Measurements from ENCODE around the gene FETUB. TPM values are rescaled to one million over a fixed set of nuclear protein-coding genes. Genes with fewer than 3 reads are reported as not detected.

Gene FETUB
- total and polyA plus RNA-seq, 2 of the 8 experiments (the other 6 are each of a cell fraction or from before 2014, with no cell fraction given): 0.15 TPM; not detected in 1

DNA sequence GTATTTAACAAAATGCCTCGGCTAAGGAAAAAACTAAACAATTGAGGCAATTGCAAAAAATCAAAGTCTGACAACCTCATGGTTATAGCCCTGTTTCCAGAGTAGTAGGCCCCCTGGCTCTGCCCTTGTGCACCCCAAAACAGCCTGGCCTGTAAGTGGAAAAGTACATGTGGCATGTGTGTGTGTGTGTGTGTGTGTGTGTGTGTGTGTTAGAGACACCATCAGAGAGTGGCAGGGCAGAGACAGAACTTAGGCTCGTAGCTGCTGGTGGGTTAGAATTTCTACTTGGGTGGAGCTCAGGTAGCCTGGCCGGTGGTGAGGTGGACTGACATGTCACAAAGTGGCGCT, 41.4 kb upstream of the FETUB start:
- CTCF ChIA-PET (ENCODE audit: partially characterized antibody): interaction anchor here (0.9 to 23.7 kb wide), 2 partner anchors 9 to 15 kb away, joined by 4 to 333 read pairs; partner anchors contain the start of gene AHSG
- Histone ChIP-seq H2AFZ (ENCODE audit: low read length) (no peak overlapping the region), H3K18ac (ENCODE audit: extremely low read depth, low read length) (no peak overlapping the region), H2BK5ac (ENCODE audit: low read depth, low read length) (no peak overlapping the region; the same call in 1 of the 2 replicates), H3K36me3 (ENCODE audit: control insufficient read depth in 2 of 4, insufficient read depth in 4 of 4, low read length in 3 of 4) (no peaks in the 10 kb centered on the region), H3K9ac (replicated peaks in 1 of 4; ENCODE audit: extremely low read depth in 1 of 4, low read depth in 3 of 4, low read length in 3 of 4) (no peak overlapping the region), H3K4me2 (ENCODE audit: insufficient read depth in 1 of 2, low read depth in 2 of 2, low read length in 2 of 2) (no peak overlapping the region), H2BK20ac (ENCODE audit: low read length) (no peak overlapping the region), H3K4ac (replicated peaks; ENCODE audit: insufficient read length, low read depth, low read length) (no peak overlapping the region), H3K27me3 (replicated peaks in 1 of 4; ENCODE audit: control insufficient read depth in 3 of 4, extremely low read depth in 1 of 4, insufficient read depth in 3 of 4, low read length in 3 of 4) (no peaks in the 10 kb centered on the region; a peak in 1 of 7 replicates), H3K23ac (ENCODE audit: insufficient read length) (no peak overlapping the region), H3K4me3 (ENCODE audit: extremely low read depth in 1 of 4, insufficient read depth in 2 of 4, low read depth in 3 of 4, low read length in 4 of 4) (no peak overlapping the region), H2BK120ac (replicated peaks; ENCODE audit: low read depth, low read length) (no peak overlapping the region), H3K23me2 (ENCODE audit: low read depth, low read length) (no peaks in the 10 kb centered on the region), H3K4me1 (replicated peaks in 1 of 4; ENCODE audit: control insufficient read depth in 3 of 4, insufficient read depth in 4 of 4, low read length in 3 of 4) (no peaks in the 10 kb centered on the region), H3K79me1 (ENCODE audit: low read depth, low read length) (no peaks in the 10 kb centered on the region), H2BK12ac (ENCODE audit: low read depth, low read length) (no peak overlapping the region), H4K5ac (ENCODE audit: insufficient read length, low read depth, low read length) (no peak overlapping the region), H4K20me1 (replicated peaks in 1 of 2; ENCODE audit: control insufficient read depth in 1 of 2, insufficient read depth in 2 of 2, low read length in 2 of 2) (no peaks in the 10 kb centered on the region), H4K91ac (replicated peaks; ENCODE audit: insufficient read length, low read length) (no peak overlapping the region), H3K14ac (ENCODE audit: insufficient read length) (no peak overlapping the region), H2AK5ac (ENCODE audit: low read depth, low read length) (no peak overlapping the region), H2BK15ac (ENCODE audit: low read length) (no peak overlapping the region), H3K56ac (replicated peaks; ENCODE audit: insufficient read length, low read depth, low read length) (peak overlapping the region; percentile 39), H4K8ac (ENCODE audit: extremely low read depth, insufficient read depth, low read length) (no peak overlapping the region), H3K79me2 (ENCODE audit: control insufficient read depth in 1 of 2, insufficient read depth in 2 of 2, low read length in 2 of 2) (no peaks in the 10 kb centered on the region), H3K27ac (ENCODE audit: low read depth, low read length) (no peak overlapping the region), H3K9me3 (ENCODE audit: insufficient read depth in 2 of 2, low read depth in 1 of 2, low read length in 1 of 2) (no peaks in the 10 kb centered on the region)
- POLR2A ChIA-PET (ENCODE audit: partially characterized antibody): interaction anchor here (1.0 to 10.2 kb wide), 2 partner anchors 16 to 185 kb away, joined by 3 to 85 read pairs; partner anchors contain the start of gene EIF4A2
- DNase-seq (ENCODE audit: low read depth in 1 of 2, low spot score in 2 of 2) (no peak), FAIRE-seq (no peak)
- 84% methylated on average over 4 of the region's 4 CpGs; no CpG with 5 or more reads in 1 of the 2 experiments for WGBS, 2 experiments (ENCODE audit: extremely low coverage in 1 of 2, insufficient coverage in 1 of 2, insufficient read length in 1 of 2, insufficient replicate concordance in 2 of 2, low coverage in 1 of 2, low lambda C conversion rate in 2 of 2, missing lambda C conversion rate in 1 of 2)
- TF ChIP-seq HDAC6 (IDR thresholded peaks at IDR 0.05; ENCODE audit: low read depth, low read length) (no peak), SIX5 (IDR thresholded peaks at IDR 0.05; ENCODE audit: low read depth, low read length) (no peak), KDM4A (IDR thresholded peaks at IDR 0.05; ENCODE audit: low read depth, low read length, severe bottlenecking) (no peak), CBX5 (IDR thresholded peaks at IDR 0.05; ENCODE audit: low read depth, low read length) (no peak), EGR1 (IDR thresholded peaks at IDR 0.05; ENCODE audit: borderline replicate concordance, low read depth, low read length) (no peak), ZNF274 (IDR thresholded peaks at IDR 0.05; ENCODE audit: borderline replicate concordance, extremely low read depth, low read length) (no peak)
- TF ChIP-seq, protein P1, sequence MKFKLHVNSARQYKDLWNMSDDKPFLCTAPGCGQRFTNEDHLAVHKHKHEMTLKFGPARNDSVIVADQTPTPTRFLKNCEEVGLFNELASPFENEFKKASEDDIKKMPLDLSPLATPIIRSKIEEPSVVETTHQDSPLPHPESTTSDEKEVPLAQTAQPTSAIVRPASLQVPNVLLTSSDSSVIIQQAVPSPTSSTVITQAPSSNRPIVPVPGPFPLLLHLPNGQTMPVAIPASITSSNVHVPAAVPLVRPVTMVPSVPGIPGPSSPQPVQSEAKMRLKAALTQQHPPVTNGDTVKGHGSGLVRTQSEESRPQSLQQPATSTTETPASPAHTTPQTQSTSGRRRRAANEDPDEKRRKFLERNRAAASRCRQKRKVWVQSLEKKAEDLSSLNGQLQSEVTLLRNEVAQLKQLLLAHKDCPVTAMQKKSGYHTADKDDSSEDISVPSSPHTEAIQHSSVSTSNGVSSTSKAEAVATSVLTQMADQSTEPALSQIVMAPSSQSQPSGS (IDR thresholded peaks at IDR 0.05; ENCODE audit: low read length): no peak
- TF ChIP-seq, protein P2, sequence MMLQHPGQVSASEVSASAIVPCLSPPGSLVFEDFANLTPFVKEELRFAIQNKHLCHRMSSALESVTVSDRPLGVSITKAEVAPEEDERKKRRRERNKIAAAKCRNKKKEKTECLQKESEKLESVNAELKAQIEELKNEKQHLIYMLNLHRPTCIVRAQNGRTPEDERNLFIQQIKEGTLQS (IDR thresholded peaks at IDR 0.05; ENCODE audit: insufficient read depth, low read depth, low read length): no peak
- TF ChIP-seq, protein P3, sequence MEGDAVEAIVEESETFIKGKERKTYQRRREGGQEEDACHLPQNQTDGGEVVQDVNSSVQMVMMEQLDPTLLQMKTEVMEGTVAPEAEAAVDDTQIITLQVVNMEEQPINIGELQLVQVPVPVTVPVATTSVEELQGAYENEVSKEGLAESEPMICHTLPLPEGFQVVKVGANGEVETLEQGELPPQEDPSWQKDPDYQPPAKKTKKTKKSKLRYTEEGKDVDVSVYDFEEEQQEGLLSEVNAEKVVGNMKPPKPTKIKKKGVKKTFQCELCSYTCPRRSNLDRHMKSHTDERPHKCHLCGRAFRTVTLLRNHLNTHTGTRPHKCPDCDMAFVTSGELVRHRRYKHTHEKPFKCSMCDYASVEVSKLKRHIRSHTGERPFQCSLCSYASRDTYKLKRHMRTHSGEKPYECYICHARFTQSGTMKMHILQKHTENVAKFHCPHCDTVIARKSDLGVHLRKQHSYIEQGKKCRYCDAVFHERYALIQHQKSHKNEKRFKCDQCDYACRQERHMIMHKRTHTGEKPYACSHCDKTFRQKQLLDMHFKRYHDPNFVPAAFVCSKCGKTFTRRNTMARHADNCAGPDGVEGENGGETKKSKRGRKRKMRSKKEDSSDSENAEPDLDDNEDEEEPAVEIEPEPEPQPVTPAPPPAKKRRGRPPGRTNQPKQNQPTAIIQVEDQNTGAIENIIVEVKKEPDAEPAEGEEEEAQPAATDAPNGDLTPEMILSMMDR (IDR thresholded peaks at IDR 0.05; ENCODE audit: control extremely low read depth in 1 of 3, insufficient read depth in 1 of 3, low read depth in 1 of 3, low read length in 3 of 3): no peak
